NT2/D1 (cell line): ENCODE results near the gene TGFBR3.

Source experiments
- DNase-seq: peaks from one replicate; pipeline ENCODE4 v3.0.0-alpha.2; 2011; ENCODE audit warnings: low read depth, low spot score
- H3K27me3 ChIP-seq: 2 replicates; pipeline ENCODE4 v1.6.0; 2011; ENCODE audit warnings: mild to moderate bottlenecking; ENCODE audit not compliant: insufficient read length, insufficient read depth
- H3K36me3 ChIP-seq: 2 replicates; pipeline ENCODE4 v1.6.1; 2011; ENCODE audit warnings: mild to moderate bottlenecking, low read length, mixed read lengths; ENCODE audit not compliant: insufficient read depth, insufficient read length
- H3K4me1 ChIP-seq: 2 replicates; pipeline ENCODE4 v1.5.1; 2011; ENCODE audit not compliant: insufficient read depth, insufficient read length
- H3K4me3 ChIP-seq: 2 replicates; pipeline ENCODE4 v1.5.1; 2011; ENCODE audit warnings: low read depth; ENCODE audit not compliant: insufficient read length
- H3K9ac ChIP-seq: 2 replicates; pipeline ENCODE4 v1.6.0; 2011; ENCODE audit warnings: low read depth; ENCODE audit not compliant: insufficient read length
- H3K9me3 ChIP-seq: 2 replicates; pipeline ENCODE4 v1.5.1; 2011; ENCODE audit warnings: mild to moderate bottlenecking, low read length; ENCODE audit not compliant: insufficient read depth
- SUZ12 ChIP-seq: IDR thresholded peaks from 2 replicates; pipeline ENCODE4 v1.6.1; 2011; ENCODE audit not compliant: insufficient read length, insufficient read depth; ENCODE audit errors: extremely low read depth
- YY1 ChIP-seq: IDR thresholded peaks from 2 replicates; pipeline ENCODE4 v1.6.1; 2011; ENCODE audit not compliant: insufficient read length, insufficient read depth
- ZNF274 ChIP-seq: IDR thresholded peaks from 2 replicates; pipeline ENCODE4 v1.6.1; 2011; ENCODE audit warnings: mild to moderate bottlenecking, low read depth, low read length

The TGFBR3 gene

DNA sequence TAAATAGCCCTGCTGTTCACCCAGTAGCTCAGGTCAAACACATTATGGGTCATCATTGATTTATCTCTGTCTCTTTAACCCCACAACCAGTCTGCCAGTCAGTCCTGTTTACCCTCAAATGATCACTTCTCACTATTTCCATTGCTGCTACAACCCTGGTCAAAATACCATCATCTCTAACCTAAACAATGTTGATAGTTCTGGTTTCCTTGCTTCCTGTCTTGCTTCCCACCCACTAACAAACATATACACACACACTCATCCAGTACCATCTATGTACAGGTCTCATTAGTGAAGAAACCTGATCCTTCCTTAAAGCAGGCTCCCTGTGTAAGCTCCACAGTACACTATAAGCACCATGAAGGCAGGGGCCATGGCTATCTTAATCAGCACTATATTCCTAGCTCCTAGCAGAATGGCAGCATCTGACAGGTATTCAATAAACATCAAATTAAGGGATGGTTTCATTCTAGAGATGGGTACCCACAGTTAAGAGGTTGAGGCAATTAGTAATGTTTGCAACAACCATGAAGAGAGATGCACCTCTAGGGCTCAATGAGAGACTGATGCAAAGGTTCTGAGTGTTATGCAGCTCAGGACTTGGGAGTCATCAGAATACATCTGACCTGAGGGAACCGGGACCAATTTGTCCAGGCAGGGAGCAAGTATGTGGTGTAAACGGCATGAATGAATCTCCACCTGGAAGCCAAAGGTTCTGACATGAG, 10.0 kb upstream of the TGFBR3 start:
- Histone ChIP-seq H3K36me3 (no peaks in the 10 kb centered on the region), H3K9ac (no peak overlapping the region), H3K4me3 (no peak overlapping the region), H3K4me1 (no peaks in the 10 kb centered on the region), H3K27me3 (no peaks in the 10 kb centered on the region), H3K9me3 (no peaks in the 10 kb centered on the region)
- TF ChIP-seq YY1 (no peak), ZNF274 (no peak), SUZ12 (no peak)
- DNase-seq, result no peak

DNA sequence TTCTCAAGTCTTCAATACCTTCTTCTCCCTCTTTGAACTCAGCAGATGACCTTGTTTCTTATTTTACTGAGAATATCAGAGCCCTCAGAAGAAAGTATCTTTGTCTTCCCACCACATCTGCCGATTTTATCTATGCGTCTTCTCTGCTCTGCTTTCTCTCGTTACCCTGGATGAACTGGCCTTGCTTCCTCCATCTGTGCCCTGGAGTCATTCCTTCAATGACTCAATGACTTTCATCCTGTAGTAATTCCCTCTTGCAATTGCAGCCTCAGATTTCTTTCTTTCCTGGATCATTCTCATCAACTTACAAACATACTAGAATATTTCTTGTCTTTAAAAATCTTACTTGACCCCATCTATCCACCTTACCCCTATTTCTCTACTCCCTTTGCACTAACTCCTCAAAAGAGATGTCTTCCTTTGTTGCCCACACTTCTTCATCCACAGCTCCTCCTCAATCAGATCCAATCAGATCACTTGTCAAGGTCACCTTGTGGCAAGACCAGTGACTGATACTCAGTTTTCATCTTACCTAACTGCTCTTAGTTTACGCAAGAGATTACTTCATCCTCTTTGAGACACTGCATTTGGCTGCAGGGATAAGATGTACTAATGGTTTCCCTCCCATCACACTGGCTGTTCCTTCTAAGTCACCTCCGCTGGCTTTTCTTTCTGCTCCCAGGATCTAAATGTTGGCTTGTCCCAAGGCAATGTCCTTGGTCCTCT, 8.2 kb upstream of the TGFBR3 start:
- Histone ChIP-seq H3K36me3 (no peaks in the 10 kb centered on the region), H3K27me3 (no peaks in the 10 kb centered on the region), H3K4me1 (no peaks in the 10 kb centered on the region), H3K4me3 (no peak overlapping the region), H3K9ac (no peak overlapping the region), H3K9me3 (no peaks in the 10 kb centered on the region)
- TF ChIP-seq YY1 (no peak), ZNF274 (no peak), SUZ12 (no peak)
- no peak for DNase-seq

DNA sequence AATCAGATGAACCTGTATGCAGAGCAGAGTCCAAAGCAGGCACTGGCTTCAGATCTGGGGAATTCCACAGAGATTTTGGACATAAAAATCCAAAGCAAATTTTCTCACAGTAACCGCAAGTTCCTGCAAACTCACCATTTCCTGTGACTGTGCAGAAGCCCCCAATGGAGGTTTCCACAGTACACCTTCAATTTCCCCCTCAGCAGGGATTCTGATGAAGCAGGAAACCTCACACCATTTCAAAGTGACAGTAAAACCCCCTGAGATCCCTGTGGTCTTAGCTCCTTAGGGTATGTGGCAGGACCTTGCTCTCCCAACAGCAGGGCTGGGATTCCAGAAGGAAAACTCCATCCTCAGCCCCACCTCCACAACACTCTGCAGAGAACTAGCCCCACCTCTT, 6.0 kb upstream of the TGFBR3 start:
- no peaks in the 10 kb centered on the region for H3K9me3 ChIP-seq
- no peaks in the 10 kb centered on the region for H3K36me3 ChIP-seq
- H3K4me1 ChIP-seq, result no peaks in the 10 kb centered on the region
- no peak overlapping the region for H3K4me3 ChIP-seq
- DNase-seq, result no peak
- peaks cover 10% of the 10 kb centered on the region for H3K27me3 ChIP-seq
- no peak overlapping the region for H3K9ac ChIP-seq
- TF ChIP-seq ZNF274 (no peak), SUZ12 (no peak), YY1 (no peak)

DNA sequence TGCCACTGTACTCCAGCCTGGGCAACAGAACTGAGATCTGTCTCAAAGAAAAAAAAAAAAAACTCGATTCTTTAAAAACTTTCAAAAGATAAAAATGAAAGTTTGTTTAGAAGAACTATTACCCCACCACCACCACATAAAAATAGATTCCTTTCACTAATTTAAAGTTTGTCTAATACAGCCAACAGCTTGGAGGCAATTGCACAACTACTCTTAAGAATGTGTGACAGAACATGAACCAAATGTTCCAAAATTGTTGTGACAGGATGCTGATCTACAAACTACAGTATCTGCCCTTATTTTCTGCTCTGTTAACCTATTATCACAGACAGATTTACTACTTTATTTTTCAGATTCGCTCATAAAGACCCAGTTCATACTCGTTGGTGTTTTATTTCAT, 5.5 kb upstream of the TGFBR3 start:
- TF ChIP-seq SUZ12, result no peak
- Histone ChIP-seq H3K9ac (no peak overlapping the region), H3K36me3 (no peaks in the 10 kb centered on the region), H3K9me3 (no peaks in the 10 kb centered on the region), H3K27me3 (peaks cover 15% of the 10 kb centered on the region), H3K4me3 (no peak overlapping the region), H3K4me1 (peaks cover 2% of the 10 kb centered on the region)
- no peak for DNase-seq

DNA sequence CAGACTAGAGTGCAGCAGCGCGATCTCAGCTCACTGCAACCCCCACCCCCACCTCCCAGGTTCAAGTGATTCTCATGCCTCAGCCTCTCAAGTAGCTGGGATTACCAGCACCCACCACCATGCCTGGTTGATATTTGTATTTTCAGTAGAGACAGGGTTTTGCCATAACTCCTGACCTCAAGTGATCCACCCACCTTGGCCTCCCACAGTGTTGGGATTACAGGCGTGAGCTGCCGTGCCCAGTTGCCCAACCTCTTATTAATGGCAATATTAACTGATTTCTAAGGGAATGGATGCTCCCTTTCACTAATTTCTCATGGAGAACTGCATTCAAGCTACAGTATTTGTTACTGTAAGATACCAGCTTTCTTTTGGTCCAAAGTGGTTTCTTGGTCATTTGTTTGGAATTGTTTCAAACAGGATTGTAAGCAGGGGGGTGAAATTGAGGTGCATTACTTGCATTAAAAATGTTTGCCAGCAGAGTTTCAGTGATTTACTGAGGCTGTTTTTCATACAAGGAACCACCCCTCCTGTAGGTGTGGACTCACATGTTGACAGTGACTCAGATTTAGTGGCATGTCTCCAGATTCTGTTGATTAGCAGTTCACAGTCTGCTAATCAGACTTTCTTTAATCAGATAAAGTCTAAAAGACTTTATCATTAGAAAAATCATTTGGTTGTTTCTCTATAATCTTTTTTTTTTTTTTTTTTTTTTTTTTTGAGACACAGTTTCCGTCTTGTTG, 3.9 kb upstream of the TGFBR3 start:
- DNase-seq, result no peak
- TF ChIP-seq ZNF274, result no peak
- no peak for TF ChIP-seq SUZ12
- H3K27me3 ChIP-seq, result peaks cover 28% of the 10 kb centered on the region
- no peaks in the 10 kb centered on the region for H3K36me3 ChIP-seq
- H3K4me3 ChIP-seq, result no peak overlapping the region
- H3K4me1 ChIP-seq, result peaks cover 2% of the 10 kb centered on the region
- H3K9me3 ChIP-seq, result no peaks in the 10 kb centered on the region
- H3K9ac ChIP-seq, result no peak overlapping the region

DNA sequence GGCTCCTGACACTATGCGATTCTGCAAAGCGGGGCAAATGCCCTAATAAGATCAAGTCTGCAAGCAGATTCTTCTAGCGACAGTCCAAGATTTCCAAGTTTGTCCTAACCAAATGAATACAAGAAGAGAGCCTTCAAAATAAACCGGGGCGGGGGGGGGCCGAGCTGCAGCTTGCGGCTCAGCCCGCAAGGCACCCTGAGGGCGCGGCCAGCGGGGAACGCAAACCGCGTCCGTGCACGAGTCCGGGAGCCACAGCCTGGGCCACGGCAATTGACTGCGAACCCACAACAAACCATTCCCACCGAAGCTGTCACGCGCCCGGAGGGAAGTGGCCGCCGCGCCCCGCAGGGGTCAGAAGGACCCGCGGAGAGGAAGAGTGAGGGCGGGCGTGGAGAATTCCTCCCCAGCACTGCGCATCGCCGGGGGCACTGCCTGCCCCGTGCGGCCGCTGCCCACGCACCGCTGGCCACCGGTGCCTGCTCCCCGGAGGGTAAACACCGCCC, 687 bp downstream of the TGFBR3 start:
- Histone ChIP-seq H3K36me3 (no peaks in the 10 kb centered on the region), H3K4me3 (peak overlapping the region; percentile 94), H3K4me1 (peaks cover 2% of the 10 kb centered on the region), H3K27me3 (peaks cover 42% of the 10 kb centered on the region), H3K9me3 (no peaks in the 10 kb centered on the region), H3K9ac (peak overlapping the region; percentile 92)
- TF ChIP-seq SUZ12 (no peak), ZNF274 (no peak), YY1 (no peak)
- DNase-seq, result no peak
